B cell (primary cell): ENCODE measurements around the gene CELA1. TPM values are rescaled to one million over a fixed set of nuclear protein-coding genes. Genes with fewer than 3 reads are reported as not detected.

ENCODE experiments used
- ATAC-seq: fragments of 200-7000 bp; cut with Tn5 transposase; one replicate; pipeline ENCODE4 v1.10.0; 2021; ENCODE audit warnings: low read depth, mild to moderate bottlenecking, moderate number of reproducible peaks, moderate library complexity
- CTCF ChIA-PET: fragments of 350-600 bp; sonication (Branson Sonifier 250); formaldehyde crosslinking; loops from one replicate; lab custom pipeline; 2021; ENCODE audit warnings: antibody characterized with exemption, inconsistent platforms; lab: Charles Lee
- POLR2A ChIA-PET: fragments of 350-600 bp; sonication (Branson Sonifier 250); formaldehyde crosslinking; loops from one replicate; lab custom pipeline; 2021; ENCODE audit warnings: antibody characterized with exemption; lab: Charles Lee
- DNase-seq: peaks from one replicate; pipeline ENCODE4 v3.0.0; 2013
- H2AFZ ChIP-seq: 2 replicates; pipeline ENCODE4 v1.6.1; 2012; ENCODE audit warnings: mild to moderate bottlenecking, low read depth, low read length; ENCODE audit not compliant: insufficient read depth, poor library complexity, severe bottlenecking
- H3K27ac ChIP-seq, 2 donors: 1 replicate in 1 of 2; 2 replicates in 1 of 2; pipeline ENCODE4 v1.5.1; 2012 to 2013; ENCODE audit warnings: low read length in 2 of 2, mild to moderate bottlenecking in 2 of 2, moderate library complexity in 1 of 2
- H3K27me3 ChIP-seq, 4 experiments: fragments of 200-600 bp in 1 of 4; sonication (generic) in 1 of 4; replicated peaks in 1 of 4; 1 replicate in 2 of 4; 2 replicates in 2 of 4; pipeline versions ENCODE4 v1.6.1 to v1.7.0; 2013 to 2016; ENCODE audit warnings: low read length in 3 of 4, mild to moderate bottlenecking in 2 of 4, mixed read lengths in 1 of 4, moderate library complexity in 1 of 4; ENCODE audit not compliant: insufficient read depth in 4 of 4, control insufficient read depth in 3 of 4; ENCODE audit errors: control extremely low read depth in 1 of 4
- H3K36me3 ChIP-seq, 2 experiments: replicated peaks in 1 of 2; 1 replicate in 1 of 2; 2 replicates in 1 of 2; pipeline versions ENCODE4 v1.6.1 to v1.7.1; 2013; ENCODE audit warnings: low read length in 1 of 2; ENCODE audit not compliant: insufficient read depth in 2 of 2, control insufficient read depth in 1 of 2; ENCODE audit errors: control extremely low read depth in 1 of 2, extremely low read depth in 1 of 2
- H3K4me1 ChIP-seq, 2 donors: fragments of 200-600 bp in 1 of 2; sonication (generic) in 1 of 2; 1 replicate in 1 of 2; 2 replicates in 1 of 2; pipeline versions ENCODE4 v1.5.1 to v1.6.1; 2013 to 2017; ENCODE audit warnings: low read length in 2 of 2; ENCODE audit not compliant: control insufficient read depth in 2 of 2, insufficient read depth in 2 of 2
- H3K4me2 ChIP-seq: replicated peaks from 2 replicates; pipeline ENCODE3; 2012; ENCODE audit warnings: mild to moderate bottlenecking, low read depth, low read length; ENCODE audit not compliant: poor library complexity, severe bottlenecking
- H3K4me3 ChIP-seq, 5 experiments: fragments of 200-600 bp in 1 of 5; sonication (generic) in 1 of 5; 1 replicate in 3 of 5; 2 replicates in 2 of 5; pipeline versions ENCODE4 v1.5.1 to v1.7.0; 2011 to 2016; ENCODE audit warnings: low read length in 4 of 5, mild to moderate bottlenecking in 4 of 5, low read depth in 2 of 5, control low read depth in 1 of 5, moderate library complexity in 1 of 5; ENCODE audit not compliant: insufficient read depth in 1 of 5; ENCODE audit errors: control extremely low read depth in 1 of 5, extremely low read depth in 1 of 5
- H3K79me2 ChIP-seq: fragments of 200-600 bp; sonication (generic); one replicate; pipeline ENCODE4 v1.6.0; 2016; ENCODE audit warnings: low read length; ENCODE audit not compliant: control insufficient read depth, insufficient read depth
- H3K9ac ChIP-seq: fragments of 200-600 bp; sonication (generic); 2 replicates; pipeline ENCODE4 v1.6.1; 2017; ENCODE audit warnings: mild to moderate bottlenecking, low read length, moderate library complexity
- H3K9me3 ChIP-seq, 3 donors: one replicate each; pipeline versions ENCODE4 v1.6.1 to v1.7.1; 2013; ENCODE audit warnings: low read length in 2 of 3; ENCODE audit not compliant: control insufficient read depth in 2 of 3, insufficient read depth in 1 of 3; ENCODE audit errors: control extremely low read depth in 1 of 3
- H4K20me1 ChIP-seq: 2 replicates; pipeline ENCODE4 v1.6.0; 2012; ENCODE audit warnings: mild to moderate bottlenecking, low read length; ENCODE audit not compliant: insufficient read depth, control insufficient read depth, poor library complexity, severe bottlenecking
- H3K27ac Mint-ChIP-seq: one replicate; pipeline ENCODE4 v1.8.0; 2021; ENCODE audit warnings: mixed read lengths
- H3K27me3 Mint-ChIP-seq: one replicate; pipeline ENCODE4 v1.8.0; 2021; ENCODE audit warnings: mixed read lengths
- H3K4me1 Mint-ChIP-seq: one replicate; pipeline ENCODE4 v1.8.0; 2021; ENCODE audit warnings: mixed read lengths
- H3K4me3 Mint-ChIP-seq: one replicate; pipeline ENCODE4 v1.8.0; 2021; ENCODE audit warnings: mixed read lengths
- H3K9me3 Mint-ChIP-seq: one replicate; pipeline ENCODE4 v1.8.0; 2022; ENCODE audit warnings: mixed read lengths; ENCODE audit not compliant: insufficient read depth
- EZH2 ChIP-seq: IDR thresholded peaks from 2 replicates; pipeline ENCODE4 v1.6.1; 2012; ENCODE audit warnings: borderline replicate concordance, low read depth, mild to moderate bottlenecking, moderate library complexity, low read length; ENCODE audit not compliant: insufficient read depth, poor library complexity, severe bottlenecking
- WGBS: methylation state at CpG from one replicate; pipeline ENCODE4 v1.1.5; 2013; ENCODE audit warnings: missing lambda C conversion rate; ENCODE audit not compliant: insufficient coverage; 5-methylcytosine and 5-hydroxymethylcytosine counted together
- intact Hi-C: fragments of 100-400 bp; cut with micrococcal nuclease; formaldehyde crosslinking; loops from one replicate; pipeline ENCODE4 v1.10.0; 2022
- polyA plus RNA-seq: library from polyadenylated mRNA; depleted of rRNA; stranded (reverse); fragments of >200 nt; gene quantifications from 2 replicates; pipeline ENCODE4 v1.2.3, GENCODE V29; 2012
- total RNA-seq, 2 donors: library from RNA; stranded (reverse); fragments of 120-200 nt in 1 of 2; gene quantifications; 1 replicate in 1 of 2; 2 replicates in 1 of 2; pipeline versions ENCODE4 v1.2.3 to v1.2.4, GENCODE V29; 2013 to 2022
- TF ChIP-seq, protein P1 (sequence below): fragments of 200-600 bp; IDR thresholded peaks from one replicate; pipeline ENCODE4 v1.8.0; 2022; ENCODE audit warnings: antibody characterized with exemption, mild to moderate bottlenecking

The CELA1 gene
- total and polyA plus RNA-seq, 2 donors (not counting 1 experiment from before 2014, with no cell fraction given): not detected

DNA sequence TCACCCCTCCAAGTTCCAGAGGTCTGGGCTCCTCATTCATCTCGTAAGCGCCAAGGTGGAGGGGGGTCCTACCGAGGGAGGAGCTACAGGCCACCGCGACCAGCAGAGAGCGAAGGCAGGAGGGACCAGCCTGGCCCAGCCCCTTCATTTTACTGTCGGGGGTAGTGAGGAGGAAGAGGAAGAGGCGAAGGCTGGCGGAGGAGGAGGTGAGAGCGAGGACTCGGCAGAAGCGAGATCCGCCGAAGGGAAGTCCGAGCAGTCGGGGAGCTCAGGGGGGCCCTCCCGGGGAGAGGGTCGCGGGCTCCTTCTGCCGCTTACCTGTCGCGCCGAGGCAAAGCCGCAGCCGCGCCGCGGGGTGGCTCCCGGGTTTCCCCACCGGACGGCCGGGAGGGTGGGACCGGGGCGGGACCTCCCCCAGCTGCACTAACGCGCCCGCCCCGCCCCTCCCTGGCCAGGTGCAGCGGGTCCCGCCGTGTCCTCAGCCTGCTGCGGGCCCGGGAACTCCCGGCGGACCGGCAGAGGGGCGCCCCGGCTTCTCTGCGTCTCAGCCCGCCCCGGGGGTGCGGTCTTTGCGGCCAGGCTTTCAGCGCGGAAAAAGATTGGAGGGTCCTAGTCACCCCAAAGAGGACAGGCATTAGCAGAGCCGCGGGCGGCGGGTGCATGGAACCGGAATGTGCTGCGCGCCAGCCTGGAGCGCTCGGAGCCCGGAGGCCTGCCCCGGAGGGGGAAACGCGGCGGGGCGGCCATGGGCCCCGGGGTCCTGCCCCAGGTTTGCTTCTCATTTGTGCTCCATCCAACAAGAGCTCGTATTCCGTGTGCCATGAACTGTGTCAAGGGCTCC is 45.0 kb upstream of the CELA1 start, which contains the start of gene GALNT6:
Gene GALNT6, minus strand, starts transcription at position 124 of the 841 bp plus-strand sequence. CDS start 11,625 bp downstream, outside the sequence.
- H3K27ac Mint-ChIP-seq: peak within 1 kb of the TSS; percentile 88
- Histone ChIP-seq H3K27ac (peak within 1 kb of the TSS; percentile 68 to 87), H3K4me2 (peak within 1 kb of the TSS; percentile 91), H3K4me1 (peaks cover 68 to 79% of the 10 kb centered on the region in 2 donors), H2AFZ (peak within 1 kb of the TSS; percentile 85), H3K79me2 (peaks cover 20% of the 10 kb centered on the region), H3K9me3 (no peaks in the 10 kb centered on the region), H4K20me1 (no peaks in the 10 kb centered on the region), H3K4me3 (peak within 1 kb of the TSS; percentile 55 to 87 (median 83)), H3K27me3 (no peaks in the 10 kb centered on the region), H3K9ac (peak within 1 kb of the TSS; percentile 82), H3K36me3 (no peaks in the 10 kb centered on the region)
- no peaks in the 10 kb centered on the region for H3K27me3 Mint-ChIP-seq
- peaks cover 74% of the 10 kb centered on the region for H3K4me1 Mint-ChIP-seq
- POLR2A ChIA-PET: interaction anchor here (1.6 to 4.0 kb wide), 2 partner anchors 20 to 22 kb away, joined by 4 to 22 read pairs; no protein-coding TSS in a partner anchor
- peak; percentile 79 for ATAC-seq
- intact Hi-C loops: loop anchor here (1.0 to 10.0 kb wide), 4 partner anchors 22 to 143 kb away; partner anchors contain the start of gene SLC4A8
- H3K9me3 Mint-ChIP-seq: no peaks in the 10 kb centered on the region
- CTCF ChIA-PET: interaction anchor here (1.0 to 1.5 kb wide), 6 partner anchors 10 to 122 kb away, joined by 3 to 6 read pairs (median 5); no protein-coding TSS in a partner anchor
- peak within 1 kb of the TSS; percentile 90 for H3K4me3 Mint-ChIP-seq
- peak; percentile 88 for DNase-seq
- 0% methylated on average over 71 of the region's 73 CpGs for WGBS
- no peak for TF ChIP-seq EZH2
- TF ChIP-seq, protein P1, sequence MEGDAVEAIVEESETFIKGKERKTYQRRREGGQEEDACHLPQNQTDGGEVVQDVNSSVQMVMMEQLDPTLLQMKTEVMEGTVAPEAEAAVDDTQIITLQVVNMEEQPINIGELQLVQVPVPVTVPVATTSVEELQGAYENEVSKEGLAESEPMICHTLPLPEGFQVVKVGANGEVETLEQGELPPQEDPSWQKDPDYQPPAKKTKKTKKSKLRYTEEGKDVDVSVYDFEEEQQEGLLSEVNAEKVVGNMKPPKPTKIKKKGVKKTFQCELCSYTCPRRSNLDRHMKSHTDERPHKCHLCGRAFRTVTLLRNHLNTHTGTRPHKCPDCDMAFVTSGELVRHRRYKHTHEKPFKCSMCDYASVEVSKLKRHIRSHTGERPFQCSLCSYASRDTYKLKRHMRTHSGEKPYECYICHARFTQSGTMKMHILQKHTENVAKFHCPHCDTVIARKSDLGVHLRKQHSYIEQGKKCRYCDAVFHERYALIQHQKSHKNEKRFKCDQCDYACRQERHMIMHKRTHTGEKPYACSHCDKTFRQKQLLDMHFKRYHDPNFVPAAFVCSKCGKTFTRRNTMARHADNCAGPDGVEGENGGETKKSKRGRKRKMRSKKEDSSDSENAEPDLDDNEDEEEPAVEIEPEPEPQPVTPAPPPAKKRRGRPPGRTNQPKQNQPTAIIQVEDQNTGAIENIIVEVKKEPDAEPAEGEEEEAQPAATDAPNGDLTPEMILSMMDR: no peak
